A549 (cell line): ENCODE data around the gene KSR2. TPM values are rescaled to one million over a fixed set of nuclear protein-coding genes. Genes with fewer than 3 reads are reported as not detected.

Source experiments
- ATAC-seq, 2 experiments: fragments of 200-7000 bp in 1 of 2; fragments of >200 bp in 1 of 2; cut with Nextera tagmentation in 1 of 2; cut with Tn5 transposase in 1 of 2; 3 replicates each; pipeline versions ENCODE4 v1.8.0 to v1.9.1; 2018 to 2020; ENCODE audit warnings: mild to moderate bottlenecking in 1 of 2, moderate library complexity in 1 of 2
- CTCF ChIA-PET: fragments of 300-600 bp; sonication (Branson Sonifier 250); formaldehyde crosslinking; extraction: SDS; loops from one replicate; lab custom pipeline; 2021; ENCODE audit warnings: antibody characterized with exemption, inconsistent platforms; lab: Yijun Ruan, JAX
- POLR2A ChIA-PET: fragments of 350-600 bp; formaldehyde crosslinking; extraction: SDS; loops from one replicate; lab custom pipeline; 2021; ENCODE audit warnings: antibody characterized with exemption, inconsistent platforms; lab: Yijun Ruan, JAX
- DNase-seq, 2 experiments: peaks; one replicate each; pipeline versions ENCODE4 v3.0.0 to v3.0.0-alpha.2; 2011 to 2016; ENCODE audit warnings: low read depth in 1 of 2, low spot score in 1 of 2
- FAIRE-seq: peaks from 2 replicates; lab custom pipeline; 2011; peaks lifted over from hg19 to GRCh38; lab: Jason Lieb, UNC
- H3K27ac ChIP-seq, 2 experiments: fragments of >200 bp; sonication (Bioruptor Twin); formaldehyde crosslinking; 3 replicates each; pipeline ENCODE4 v1.5.1; 2016 to 2017
- H3K4me1 ChIP-seq: fragments of >200 bp; sonication (Bioruptor Twin); formaldehyde crosslinking; 3 replicates; pipeline ENCODE4 v1.6.1; 2016
- H3K4me2 ChIP-seq: fragments of >200 bp; sonication (Bioruptor Twin); formaldehyde crosslinking; 3 replicates; pipeline ENCODE4 v1.6.1; 2016
- H3K4me3 ChIP-seq: fragments of >200 bp; sonication (Bioruptor Twin); formaldehyde crosslinking; 3 replicates; pipeline ENCODE4 v1.5.1; 2016
- H3K9me3 ChIP-seq: fragments of >200 bp; sonication (Bioruptor Twin); formaldehyde crosslinking; 3 replicates; pipeline ENCODE4 v1.6.1; 2016
- ATOH8 ChIP-seq: fragments of 250-450 bp; sonication (Bioruptor Pico); IDR thresholded peaks from 2 replicates; pipeline ENCODE4 v1.5.0; 2020; ENCODE audit warnings: low read depth, mild to moderate bottlenecking, moderate library complexity
- BCL3 ChIP-seq: fragments of >200 bp; sonication (Bioruptor Twin); formaldehyde crosslinking; IDR thresholded peaks from 3 replicates; pipeline ENCODE4 v1.6.1; 2016
- BHLHE40 ChIP-seq: IDR thresholded peaks from 2 replicates; pipeline ENCODE4 v1.6.1; 2012; ENCODE audit warnings: low read depth, low read length, inconsistent platforms
- CBX8 ChIP-seq: fragments of 200-600 bp; sonication (generic); IDR thresholded peaks from 2 replicates; pipeline ENCODE4 v1.6.1; 2016
- CHD4 ChIP-seq: fragments of 200-600 bp; sonication (generic); IDR thresholded peaks from 2 replicates; pipeline ENCODE4 v1.6.1; 2016; ENCODE audit warnings: antibody characterized with exemption, mild to moderate bottlenecking, borderline replicate concordance
- CTCF ChIP-seq: fragments of >200 bp; sonication (Bioruptor Twin); formaldehyde crosslinking; IDR thresholded peaks from 3 replicates; pipeline ENCODE4 v1.5.1; 2016
- EHF ChIP-seq: fragments of 250-450 bp; sonication (Bioruptor Pico); IDR thresholded peaks from 2 replicates; pipeline ENCODE4 v1.5.0; 2020; ENCODE audit warnings: mild to moderate bottlenecking
- EHMT2 ChIP-seq: fragments of 200-600 bp; sonication (generic); IDR thresholded peaks from 2 replicates; pipeline ENCODE4 v1.6.1; 2016; ENCODE audit warnings: antibody characterized with exemption, low read depth, mild to moderate bottlenecking, moderate library complexity
- ESRRA ChIP-seq: fragments of 150-350 bp; IDR thresholded peaks from 2 replicates; pipeline ENCODE4 v1.6.1; 2014; ENCODE audit warnings: mild to moderate bottlenecking, low read length, borderline replicate concordance
- FOXS1 ChIP-seq: fragments of 250-450 bp; sonication (Bioruptor Pico); IDR thresholded peaks from 2 replicates; pipeline ENCODE4 v1.5.0; 2020; ENCODE audit warnings: mild to moderate bottlenecking, moderate library complexity
- GATA3 ChIP-seq: IDR thresholded peaks from 2 replicates; pipeline ENCODE4 v1.6.1; 2012; ENCODE audit warnings: borderline replicate concordance
- HOXA7 ChIP-seq: fragments of 250-450 bp; sonication (Bioruptor Pico); IDR thresholded peaks from 2 replicates; pipeline ENCODE4 v1.5.0; 2020; ENCODE audit warnings: mild to moderate bottlenecking, moderate library complexity
- HOXB5 ChIP-seq: fragments of 250-450 bp; sonication (Bioruptor Pico); IDR thresholded peaks from 2 replicates; pipeline ENCODE4 v1.5.0; 2020; ENCODE audit warnings: mild to moderate bottlenecking, moderate library complexity
- JUN ChIP-seq, 2 experiments: fragments of >200 bp; sonication (Bioruptor Twin); formaldehyde crosslinking; IDR thresholded peaks; 2 replicates in 1 of 2; 3 replicates in 1 of 2; pipeline ENCODE4 v1.6.1; 2016 to 2017
- KDM1A ChIP-seq: fragments of 200-600 bp; sonication (generic); IDR thresholded peaks from 2 replicates; pipeline ENCODE4 v1.6.1; 2016; ENCODE audit warnings: low read depth, mild to moderate bottlenecking
- KDM5A ChIP-seq: fragments of 200-600 bp; sonication (generic); IDR thresholded peaks from 2 replicates; pipeline ENCODE4 v1.6.1; 2016; ENCODE audit warnings: antibody characterized with exemption, mild to moderate bottlenecking
- NFE2L2 ChIP-seq: fragments of 150-350 bp; conservative IDR thresholded peaks from 2 replicates; pipeline ENCODE4 v1.6.1; 2014; ENCODE audit warnings: low read length
- PBX3 ChIP-seq: IDR thresholded peaks from 2 replicates; pipeline ENCODE4 v1.6.1; 2012
- PHF8 ChIP-seq: fragments of 200-600 bp; sonication (generic); IDR thresholded peaks from 2 replicates; pipeline ENCODE4 v1.6.1; 2016; ENCODE audit warnings: low read depth, mild to moderate bottlenecking, antibody characterized with exemption, moderate library complexity, borderline replicate concordance
- POLR2AphosphoS2 ChIP-seq: conservative IDR thresholded peaks from 2 replicates; pipeline ENCODE4 v1.6.1; 2012; ENCODE audit warnings: low read length, improper control_type of control experiment, inconsistent platforms
- RARB ChIP-seq: fragments of 250-450 bp; sonication (Bioruptor Pico); IDR thresholded peaks from 2 replicates; pipeline ENCODE4 v1.8.0; 2021; ENCODE audit warnings: mild to moderate bottlenecking, moderate library complexity
- RFX5 ChIP-seq: fragments of 450-650 bp; IDR thresholded peaks from 2 replicates; pipeline ENCODE4 v1.7.1; 2014; ENCODE audit warnings: antibody characterized with exemption, mild to moderate bottlenecking, moderate library complexity
- SREBF2 ChIP-seq: fragments of 450-650 bp; IDR thresholded peaks from 2 replicates; pipeline ENCODE4 v1.6.1; 2014; ENCODE audit warnings: mild to moderate bottlenecking, moderate library complexity
- TFCP2L1 ChIP-seq: fragments of 250-450 bp; sonication (Bioruptor Pico); IDR thresholded peaks from 2 replicates; pipeline ENCODE4 v1.5.0; 2021; ENCODE audit warnings: mild to moderate bottlenecking
- ZFP36 ChIP-seq: fragments of 450-650 bp; IDR thresholded peaks from 2 replicates; pipeline ENCODE4 v1.6.1; 2014; ENCODE audit warnings: borderline replicate concordance; ENCODE audit not compliant: partially characterized antibody
- ZSCAN20 ChIP-seq: fragments of 250-450 bp; sonication (Bioruptor Pico); IDR thresholded peaks from 2 replicates; pipeline ENCODE4 v1.8.0; 2022; ENCODE audit warnings: mild to moderate bottlenecking, moderate library complexity
- WGBS: methylation state at CpG from one replicate; pipeline ENCODE4 v1.1.6; 2017; ENCODE audit errors: missing lambda C conversion rate; 5-methylcytosine and 5-hydroxymethylcytosine counted together
- polyA plus RNA-seq, 4 experiments: library from polyadenylated mRNA; depleted of rRNA in 3 of 4; stranded (reverse); fragments of >200 nt; fragmentation: RNase III in 1 of 4; extraction: RNeasy Plus Mini Kit Qiagen cat#74134 plus additional on column Dnase treatment in 1 of 4; gene quantifications; 2 replicates in 3 of 4; 3 replicates in 1 of 4; pipeline ENCODE4 v1.2.3, GENCODE V29; 2011 to 2017
- TF ChIP-seq, protein P1 (sequence below): fragments of 200-600 bp; sonication (generic); IDR thresholded peaks from 2 replicates; pipeline ENCODE4 v1.6.1; 2016; ENCODE audit warnings: antibody characterized with exemption, mild to moderate bottlenecking, moderate library complexity

KSR2 gene
- polyA plus RNA-seq, 2 of the 4 experiments (the other 2 are of a cell fraction), result 0.37 to 1.2 TPM

DNA sequence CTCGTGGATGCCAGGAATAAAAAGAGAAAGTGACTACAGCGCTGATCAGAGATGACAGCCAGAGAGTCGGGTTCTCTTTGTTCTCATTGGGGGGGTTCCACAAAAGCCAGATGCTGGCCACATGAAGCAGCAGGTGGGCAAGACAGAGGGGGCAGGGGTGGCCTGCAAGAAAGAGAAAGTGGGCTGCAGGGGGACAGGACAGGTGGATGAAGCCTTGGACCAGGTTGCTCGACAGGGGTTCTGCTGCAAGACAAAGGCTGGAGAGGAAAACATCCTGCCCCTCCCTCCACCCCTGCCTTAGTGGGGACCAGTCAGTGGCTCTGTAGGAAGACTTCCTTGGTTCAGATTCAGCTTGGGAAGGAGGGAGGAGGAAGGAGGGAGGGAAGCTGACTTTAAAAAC, 126.2 kb downstream of the KSR2 start:
- Histone ChIP-seq H3K27ac (no peak overlapping the region), H3K4me3 (no peak overlapping the region), H3K9me3 (peaks cover 12% of the 10 kb centered on the region), H3K4me2 (no peak overlapping the region), H3K4me1 (no peaks in the 10 kb centered on the region)
- TF ChIP-seq KDM1A (no peak), ZSCAN20 (no peak), JUN (IDR thresholded peaks at IDR 0.05) (no peak), CTCF (no peak), HOXA7 (CRISPR knock-in tag) (no peak), PHF8 (no peak), POLR2AphosphoS2 (no peak), ESRRA (no peak), NFE2L2 (no peak), GATA3 (no peak), TFCP2L1 (CRISPR knock-in tag) (no peak), HOXB5 (no peak), ZFP36 (no peak), CBX8 (no peak), FOXS1 (CRISPR knock-in tag) (no peak), SREBF2 (no peak), ATOH8 (CRISPR knock-in tag) (no peak), CHD4 (no peak)
- TF ChIP-seq, protein P1, sequence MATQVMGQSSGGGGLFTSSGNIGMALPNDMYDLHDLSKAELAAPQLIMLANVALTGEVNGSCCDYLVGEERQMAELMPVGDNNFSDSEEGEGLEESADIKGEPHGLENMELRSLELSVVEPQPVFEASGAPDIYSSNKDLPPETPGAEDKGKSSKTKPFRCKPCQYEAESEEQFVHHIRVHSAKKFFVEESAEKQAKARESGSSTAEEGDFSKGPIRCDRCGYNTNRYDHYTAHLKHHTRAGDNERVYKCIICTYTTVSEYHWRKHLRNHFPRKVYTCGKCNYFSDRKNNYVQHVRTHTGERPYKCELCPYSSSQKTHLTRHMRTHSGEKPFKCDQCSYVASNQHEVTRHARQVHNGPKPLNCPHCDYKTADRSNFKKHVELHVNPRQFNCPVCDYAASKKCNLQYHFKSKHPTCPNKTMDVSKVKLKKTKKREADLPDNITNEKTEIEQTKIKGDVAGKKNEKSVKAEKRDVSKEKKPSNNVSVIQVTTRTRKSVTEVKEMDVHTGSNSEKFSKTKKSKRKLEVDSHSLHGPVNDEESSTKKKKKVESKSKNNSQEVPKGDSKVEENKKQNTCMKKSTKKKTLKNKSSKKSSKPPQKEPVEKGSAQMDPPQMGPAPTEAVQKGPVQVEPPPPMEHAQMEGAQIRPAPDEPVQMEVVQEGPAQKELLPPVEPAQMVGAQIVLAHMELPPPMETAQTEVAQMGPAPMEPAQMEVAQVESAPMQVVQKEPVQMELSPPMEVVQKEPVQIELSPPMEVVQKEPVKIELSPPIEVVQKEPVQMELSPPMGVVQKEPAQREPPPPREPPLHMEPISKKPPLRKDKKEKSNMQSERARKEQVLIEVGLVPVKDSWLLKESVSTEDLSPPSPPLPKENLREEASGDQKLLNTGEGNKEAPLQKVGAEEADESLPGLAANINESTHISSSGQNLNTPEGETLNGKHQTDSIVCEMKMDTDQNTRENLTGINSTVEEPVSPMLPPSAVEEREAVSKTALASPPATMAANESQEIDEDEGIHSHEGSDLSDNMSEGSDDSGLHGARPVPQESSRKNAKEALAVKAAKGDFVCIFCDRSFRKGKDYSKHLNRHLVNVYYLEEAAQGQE, result no peak
- no peak for DNase-seq
- POLR2A ChIA-PET, result no interaction called here
- no peak for ATAC-seq
- CTCF ChIA-PET, result interaction anchor here (1.0 to 19.1 kb wide), 4 partner anchors 255 to 629 kb away, joined by 3 to 287 read pairs (median 97); no protein-coding TSS in a partner anchor
- FAIRE-seq, result no peak
- 10% methylated on average over 4 of the region's 4 CpGs for WGBS

GRCh38 chr12:117842220-117842619, 126.6 kb downstream of the KSR2 start:
- Histone ChIP-seq H3K27ac (no peak overlapping the region), H3K4me2 (no peak overlapping the region), H3K4me3 (no peak overlapping the region), H3K9me3 (peaks cover 12% of the 10 kb centered on the region), H3K4me1 (no peaks in the 10 kb centered on the region)
- POLR2A ChIA-PET, result no interaction called here
- CTCF ChIA-PET, result interaction anchor here (1.0 to 19.1 kb wide), 3 partner anchors 255 to 628 kb away, joined by 3 to 287 read pairs (median 189); no protein-coding TSS in a partner anchor
- FAIRE-seq, result no peak
- DNase-seq, result no peak
- 29% methylated on average over 2 of the region's 2 CpGs for WGBS
- ATAC-seq, result no peak
- no peak for TF ChIP-seq BHLHE40
- no peak for TF ChIP-seq RFX5
- TF ChIP-seq RARB (CRISPR knock-in tag), result no peak
- TF ChIP-seq EHF (CRISPR knock-in tag), result no peak
- TF ChIP-seq EHMT2, result no peak
- TF ChIP-seq BCL3, result no peak
- no peak for TF ChIP-seq PBX3
- TF ChIP-seq KDM5A, result no peak
